GM21447 (cell line): Measurements from ENCODE around the gene SUGCT.
"Not testable (repeated sequence)": the region's sequence is repeated elsewhere in the genome, so short reads cannot be mapped to it uniquely, and the experiment has no call there.

Experiments
- ATAC-seq: cut with Tn5 transposase; IDR thresholded peaks from one replicate; pipeline ENCODE4 v1.9.1; 2021; ENCODE audit not compliant: unreplicated experiment

SUGCT gene

DNA sequence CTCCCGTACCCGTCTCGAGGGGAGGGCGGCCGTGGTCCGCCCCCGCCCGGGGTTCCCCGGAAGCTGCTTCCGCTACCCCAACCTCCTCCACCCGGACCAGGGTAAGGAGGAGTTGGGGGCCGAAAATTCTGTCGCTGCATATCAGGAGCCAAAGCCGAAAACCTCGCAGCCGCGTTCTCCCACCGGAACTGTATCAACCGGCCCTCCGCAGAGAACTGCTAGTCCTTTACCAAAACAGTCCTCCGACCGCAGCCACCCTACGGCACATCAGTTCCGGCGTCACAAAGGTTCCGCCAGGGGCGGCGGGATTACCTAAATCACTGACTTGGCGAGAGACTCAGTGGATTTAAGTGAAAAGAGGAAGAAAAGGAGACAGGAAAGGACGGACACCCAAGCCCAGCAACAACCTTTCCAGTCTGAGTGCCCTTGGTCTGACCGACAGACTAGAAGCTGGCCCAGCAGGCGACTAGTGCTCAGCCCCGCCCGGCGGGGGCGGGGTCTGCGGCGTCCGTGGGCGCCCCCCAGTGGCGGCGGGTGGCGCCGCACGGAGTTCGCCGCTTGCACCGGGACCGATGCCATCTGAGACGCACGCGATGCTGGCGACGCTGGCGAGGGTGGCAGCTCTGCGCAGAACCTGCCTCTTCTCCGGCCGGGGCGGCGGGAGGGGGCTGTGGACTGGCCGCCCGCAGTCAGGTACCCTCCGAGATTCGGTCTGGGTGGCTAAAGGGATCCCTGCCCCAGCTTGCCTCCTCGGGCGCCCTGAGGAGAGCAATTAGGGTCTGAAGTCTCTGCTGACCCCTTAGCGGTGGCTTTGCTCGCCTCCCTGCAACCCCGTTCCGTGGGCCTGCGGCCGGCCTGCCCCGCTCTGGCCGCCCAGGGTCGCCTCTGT, at the start of gene SUGCT, which contains the start of gene MPLKIP:
Gene SUGCT (plus strand): TSS at position 578 of the 889 bp plus-strand sequence.
Gene MPLKIP (minus strand): TSS at position 195 of the 889 bp plus-strand sequence. CDS start 55 bp downstream, at position 140.
- ATAC-seq: peak; percentile 88

DNA sequence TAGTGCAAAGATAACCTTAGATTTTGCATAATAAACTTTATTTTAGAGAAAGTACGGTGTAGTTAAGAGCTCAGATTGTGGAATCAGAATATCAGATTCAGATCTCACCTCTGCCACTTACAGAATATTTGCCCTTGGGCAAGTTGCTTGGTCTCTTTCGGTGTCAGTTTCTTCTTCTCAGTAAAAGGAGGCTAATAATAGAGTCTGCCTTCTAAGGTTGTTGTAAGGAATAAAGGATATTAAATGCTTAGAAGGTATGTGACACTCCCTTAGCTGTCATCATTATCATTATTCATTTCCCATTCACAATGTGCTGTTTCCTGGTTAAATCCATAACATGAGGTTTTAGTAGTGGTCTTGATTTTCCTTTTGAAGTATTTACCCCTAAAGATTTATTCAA, 42.6 kb upstream of the SUGCT start:
- ATAC-seq: no peak

DNA sequence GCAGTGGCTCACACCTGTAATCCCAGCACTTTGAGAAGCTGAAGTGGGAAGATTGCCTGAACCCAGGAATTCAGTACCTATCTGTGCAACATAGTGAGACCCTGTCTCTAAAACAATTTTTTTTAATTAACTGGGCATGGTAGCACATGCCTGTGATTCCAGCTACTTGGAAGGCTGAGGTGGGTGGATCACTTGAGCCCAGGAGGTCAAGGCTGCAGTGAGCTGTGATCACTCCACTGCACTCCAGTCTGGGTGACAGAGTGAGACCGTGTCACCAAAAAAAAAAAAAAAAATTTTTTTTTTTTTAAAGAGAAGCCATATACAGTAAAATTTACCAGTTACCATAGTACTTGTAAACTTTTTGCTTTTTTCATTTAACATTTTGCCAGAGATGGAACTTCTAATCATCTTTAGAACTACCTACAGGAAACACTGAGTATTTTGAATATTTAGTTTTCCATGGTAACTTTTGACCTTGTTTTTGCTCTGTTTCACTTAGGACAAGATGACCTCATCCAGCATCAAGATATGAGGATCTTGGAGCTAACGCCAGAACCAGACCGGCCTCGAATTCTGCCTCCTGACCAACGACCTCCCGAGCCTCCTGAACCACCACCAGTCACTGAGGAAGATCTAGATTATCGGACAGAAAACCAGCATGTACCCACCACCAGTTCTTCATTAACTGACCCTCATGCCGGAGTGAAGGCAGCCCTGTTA, 41.0 kb upstream of the SUGCT start:
- no peak for ATAC-seq

DNA sequence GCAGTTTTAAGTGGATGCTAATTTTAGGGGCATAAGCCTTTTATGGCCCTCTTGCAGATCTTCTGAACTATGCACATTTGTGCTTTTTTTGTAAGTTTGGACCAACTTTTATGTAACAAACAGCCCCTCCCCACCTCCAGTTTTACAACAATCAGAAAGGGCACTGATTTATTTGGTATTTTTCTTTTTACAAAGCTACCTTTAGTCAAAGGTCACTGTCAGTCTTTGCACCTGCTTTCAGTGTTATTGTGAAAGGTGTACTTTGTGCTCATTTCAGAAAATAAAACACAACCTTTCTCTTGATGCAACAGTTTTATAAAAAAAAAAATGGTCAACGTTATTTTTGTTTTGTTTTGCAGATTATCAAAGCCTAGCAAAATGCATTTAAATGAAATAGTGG, 39.6 kb upstream of the SUGCT start:
- no peak for ATAC-seq

DNA sequence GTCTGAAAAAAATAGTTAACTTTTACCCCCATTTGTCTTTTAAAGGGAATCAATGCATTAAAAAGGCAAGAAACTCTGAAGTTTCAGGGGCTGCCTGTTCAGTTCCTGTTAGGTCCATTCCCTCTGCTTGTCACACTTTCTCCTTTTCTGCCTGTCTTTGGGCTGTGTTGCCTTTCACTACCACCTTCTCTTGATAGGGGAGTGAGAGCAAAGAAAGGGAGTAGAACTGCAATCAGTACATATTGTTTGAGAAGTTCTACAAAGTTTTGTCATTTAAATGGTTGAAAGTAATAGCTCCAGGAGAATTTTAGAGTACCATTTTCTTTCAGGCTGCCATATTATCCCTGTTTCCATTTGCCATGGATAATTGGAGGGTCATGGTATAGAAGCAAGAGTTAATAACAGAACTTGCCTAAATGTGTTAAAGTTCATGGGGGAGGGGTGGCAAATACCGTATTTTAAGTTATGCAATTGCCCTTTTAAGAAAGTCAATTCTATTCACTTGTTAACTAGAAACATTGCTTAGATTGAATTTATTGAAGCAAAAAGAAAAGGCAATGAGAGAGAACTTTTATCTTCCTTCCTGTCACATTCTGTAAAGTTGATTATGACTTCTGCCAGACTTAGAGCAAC, 39.0 kb upstream of the SUGCT start:
- ATAC-seq: no peak

DNA sequence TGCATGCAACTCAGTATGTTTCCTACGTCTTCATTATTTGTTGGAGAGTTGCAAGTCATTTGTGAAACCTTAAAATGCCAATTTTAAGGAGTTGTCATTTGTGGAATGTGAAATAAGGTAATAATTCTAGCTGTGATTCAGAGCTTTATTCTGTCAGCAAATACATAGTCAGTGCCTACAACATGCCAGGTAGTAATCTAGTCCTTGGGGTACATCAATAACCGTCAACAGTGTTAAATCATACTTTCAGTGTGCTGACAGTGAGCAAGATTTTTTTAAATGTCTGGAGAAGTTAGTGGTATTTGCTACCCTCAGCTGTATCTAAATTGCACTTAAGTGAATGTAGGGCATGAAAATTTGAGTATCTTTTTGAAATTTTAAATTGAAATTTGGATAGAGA, 37.1 kb upstream of the SUGCT start:
- no peak for ATAC-seq

DNA sequence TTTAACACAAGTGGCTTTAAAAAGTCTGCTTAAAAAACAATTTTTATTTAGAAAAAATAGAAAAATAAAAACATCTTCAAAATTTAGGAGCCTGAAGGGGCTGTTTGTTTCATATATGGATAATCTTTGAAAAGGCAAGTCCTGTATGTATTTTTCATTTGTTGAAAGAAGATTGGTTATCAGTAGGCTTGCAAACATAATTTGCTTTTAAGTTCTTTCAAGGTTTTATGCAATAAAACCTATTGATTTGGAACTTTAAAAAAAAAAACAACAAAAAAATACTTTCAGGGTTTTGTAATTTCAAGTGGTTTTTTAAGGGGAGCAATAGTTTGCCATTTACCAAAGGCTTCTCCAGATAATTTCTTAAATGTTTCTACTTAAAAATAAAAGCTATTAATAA, 36.0 kb upstream of the SUGCT start:
- ATAC-seq: no peak

DNA sequence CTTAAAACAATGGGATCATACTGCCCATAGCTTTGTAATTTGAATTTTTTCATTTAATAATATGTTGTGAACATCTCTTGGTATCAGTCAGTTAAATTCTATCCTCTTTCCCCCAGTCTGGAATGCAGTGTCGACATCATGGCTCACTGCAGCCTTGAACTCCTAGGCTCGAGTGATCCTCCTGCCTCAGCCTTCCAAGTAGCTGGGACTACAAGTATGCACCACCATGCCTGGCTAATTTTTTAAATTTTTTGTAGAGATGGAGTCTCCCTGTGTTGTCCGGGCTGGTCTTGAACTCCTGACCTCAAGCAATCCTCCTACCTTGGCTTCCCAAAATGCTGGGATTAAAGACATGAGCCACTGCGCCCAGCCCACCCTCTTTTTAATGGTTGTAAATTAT, 35.0 kb upstream of the SUGCT start:
- no peak for ATAC-seq

DNA sequence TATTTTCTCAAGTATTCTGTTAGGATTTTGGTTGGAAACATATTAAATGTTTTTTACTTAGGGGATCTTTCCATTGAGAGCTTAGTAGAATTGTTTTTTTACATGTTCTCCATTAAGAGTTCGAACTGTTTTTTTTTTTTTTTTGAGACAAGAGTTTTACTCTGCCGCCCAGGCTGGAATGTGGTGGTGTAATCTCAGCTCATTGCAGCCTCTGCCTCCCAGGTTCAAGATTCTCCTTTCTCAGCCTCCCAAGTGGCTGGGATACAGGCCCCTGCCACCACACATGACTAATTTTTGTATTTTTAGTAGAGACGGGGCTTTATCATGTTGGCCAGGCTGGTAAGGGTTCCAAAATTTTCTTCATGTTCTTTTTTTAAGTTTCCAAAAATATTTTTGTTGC, 33.6 kb upstream of the SUGCT start:
- no peak for ATAC-seq

DNA sequence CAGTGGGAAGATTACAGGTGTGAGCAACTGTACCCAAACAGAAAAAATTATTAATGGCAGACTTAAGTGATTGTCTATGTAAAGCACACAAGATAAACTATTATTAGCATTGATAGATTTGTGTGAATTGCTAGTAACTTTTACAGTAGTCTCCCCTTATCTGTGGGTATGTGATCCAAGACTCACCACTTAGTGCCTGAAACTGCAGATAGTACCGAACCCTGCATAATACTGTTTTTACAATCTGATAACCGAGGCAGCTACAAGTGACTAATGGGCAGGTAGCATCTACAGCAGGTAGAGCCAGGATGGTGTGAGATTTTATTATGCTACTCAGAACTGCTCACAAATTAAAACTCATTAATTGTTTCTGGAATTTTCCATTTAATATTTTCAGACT, 31.9 kb upstream of the SUGCT start:
- no peak for ATAC-seq

DNA sequence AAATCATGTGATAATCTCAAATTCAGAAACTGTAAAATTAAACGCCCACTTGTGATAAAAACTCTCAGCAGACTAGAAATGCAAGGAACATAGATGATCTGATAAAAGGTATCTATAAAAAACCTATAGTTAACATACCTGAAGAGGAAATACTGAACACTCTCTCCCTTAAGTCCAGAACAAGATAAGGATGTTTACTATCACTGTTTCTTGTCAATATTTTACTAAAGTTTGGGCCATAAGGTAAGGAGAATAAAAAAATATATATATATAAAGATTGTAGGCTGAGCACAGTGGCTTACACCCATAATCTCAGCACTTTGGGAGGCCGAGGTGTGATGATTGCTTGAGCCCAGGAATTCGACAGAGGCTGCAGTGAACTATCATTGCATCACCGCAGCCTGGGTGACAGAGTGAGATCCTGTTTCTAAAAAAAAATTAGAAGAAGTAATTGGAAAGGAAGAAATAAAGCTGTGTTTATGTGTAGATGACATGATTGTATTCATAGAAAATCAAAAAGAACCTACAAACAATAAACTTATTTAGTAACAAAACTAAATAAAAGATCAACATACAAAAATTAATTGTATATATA, 28.8 kb upstream of the SUGCT start:
- ATAC-seq: no peak

DNA sequence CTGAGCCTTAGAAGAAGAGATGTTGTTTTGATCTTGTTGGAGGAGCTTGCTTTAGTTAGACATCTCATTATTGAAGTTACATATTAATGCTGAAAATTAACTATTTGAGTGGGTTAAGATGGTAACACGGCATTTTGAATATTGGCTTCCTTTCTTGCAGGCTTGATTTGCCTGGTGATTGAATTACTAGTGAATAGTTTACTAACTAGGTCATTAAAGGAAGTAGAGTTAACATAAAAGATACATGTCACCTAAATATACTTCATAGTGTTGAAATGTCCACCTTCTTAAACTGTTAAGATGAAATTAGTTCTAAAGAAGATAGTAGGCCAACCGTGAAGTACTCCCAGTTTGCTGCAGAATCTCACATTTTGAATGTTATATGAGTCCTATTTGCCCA, 18.9 kb upstream of the SUGCT start:
- ATAC-seq: no peak

DNA sequence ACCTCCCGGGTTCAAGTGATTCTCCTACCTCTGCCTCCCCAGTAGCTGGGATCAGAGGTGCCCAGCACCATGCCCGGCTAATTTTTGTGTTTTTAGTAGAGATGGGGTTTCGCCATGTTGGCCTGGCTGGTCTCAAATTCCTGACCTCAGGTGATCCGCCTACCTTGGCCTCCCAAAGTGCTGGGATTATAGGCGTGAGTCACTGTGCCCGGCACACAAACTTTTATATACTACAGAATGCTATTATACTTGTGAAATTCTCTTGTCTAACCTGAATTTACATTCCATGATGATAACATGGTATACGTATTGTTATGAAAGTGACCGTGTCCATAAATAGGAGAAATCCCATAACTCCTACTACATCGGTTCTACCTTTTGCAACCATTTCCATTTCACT, 17.6 kb upstream of the SUGCT start:
- ATAC-seq: not testable (repeated sequence)

DNA sequence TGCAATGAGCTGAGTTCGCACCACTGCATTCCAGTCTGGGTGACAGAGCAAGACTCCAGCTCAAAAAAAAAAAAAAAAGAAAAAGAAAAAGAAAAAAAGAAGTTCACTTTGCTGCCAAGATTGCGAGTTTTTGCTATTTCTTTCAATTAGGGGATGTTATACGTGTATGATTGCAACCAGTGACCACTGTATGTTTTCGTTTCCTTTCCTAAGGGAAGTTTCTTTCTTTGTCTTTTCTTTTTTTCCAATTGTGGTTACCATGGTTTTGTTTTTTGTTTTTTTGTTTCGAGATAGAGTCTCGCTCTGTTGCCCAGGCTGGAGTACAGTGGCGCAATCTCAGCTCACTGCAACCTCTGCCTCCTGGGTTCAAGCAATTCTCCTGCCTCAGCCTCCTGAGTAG, 16.6 kb upstream of the SUGCT start:
- ATAC-seq: not testable (repeated sequence)

DNA sequence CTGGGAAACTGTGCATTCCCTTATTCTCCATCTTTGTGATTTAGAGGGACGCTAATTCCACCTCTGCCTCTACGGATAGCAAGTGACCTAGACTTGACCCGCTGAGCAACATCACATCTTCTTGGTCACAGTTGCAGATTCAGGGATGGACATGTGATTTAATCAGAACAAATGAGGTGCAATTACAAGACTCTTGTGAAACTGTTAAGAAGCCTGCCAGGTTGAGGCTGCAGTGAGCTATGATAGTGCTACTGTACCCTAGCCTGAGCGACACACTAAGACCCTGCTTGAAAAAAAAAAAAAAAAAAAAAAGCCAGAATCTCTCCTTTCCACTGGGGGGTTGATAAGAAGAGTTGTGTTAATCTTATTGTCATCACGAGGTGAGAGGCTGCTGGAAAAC, 14.8 kb upstream of the SUGCT start:
- no peak for ATAC-seq

DNA sequence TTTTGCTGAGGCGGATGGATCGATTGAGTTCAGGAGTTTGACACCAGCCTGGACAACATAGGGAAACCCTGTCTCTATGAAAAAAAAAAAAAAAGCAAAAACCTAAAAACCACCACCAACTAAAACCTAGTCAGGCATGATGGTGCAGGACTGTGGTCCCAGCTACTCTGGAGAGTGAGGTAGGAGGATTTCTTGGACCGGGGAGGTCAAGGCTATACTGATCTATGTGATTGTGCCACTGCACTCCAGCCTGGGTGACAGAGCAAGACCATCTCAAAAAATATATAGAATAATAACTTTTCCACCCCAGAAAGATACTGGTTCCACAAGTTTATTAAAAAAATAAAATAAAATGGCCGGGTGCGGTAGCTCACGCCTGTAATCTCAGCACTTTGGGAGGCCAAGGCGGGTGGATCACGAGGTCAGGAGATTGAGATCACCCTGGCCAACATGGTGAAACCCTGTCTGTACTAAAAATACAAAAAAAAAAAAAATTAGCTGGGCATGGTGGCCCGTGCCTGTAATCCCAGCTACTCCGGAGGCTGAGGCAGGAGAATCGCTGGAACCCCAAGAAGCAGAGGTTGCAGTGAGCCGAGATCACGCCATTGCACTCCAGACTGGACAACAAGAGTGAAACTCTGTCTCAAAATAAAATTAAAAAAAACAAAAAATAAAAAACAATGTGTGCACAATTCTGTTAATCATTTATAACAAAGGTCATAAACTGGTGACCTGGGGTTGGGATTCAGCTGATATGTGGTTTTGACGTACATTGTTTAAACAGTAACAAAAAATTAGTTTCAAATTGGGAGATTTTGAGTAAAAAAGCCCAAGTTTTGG, 12.5 kb upstream of the SUGCT start:
- ATAC-seq: not testable (repeated sequence)

DNA sequence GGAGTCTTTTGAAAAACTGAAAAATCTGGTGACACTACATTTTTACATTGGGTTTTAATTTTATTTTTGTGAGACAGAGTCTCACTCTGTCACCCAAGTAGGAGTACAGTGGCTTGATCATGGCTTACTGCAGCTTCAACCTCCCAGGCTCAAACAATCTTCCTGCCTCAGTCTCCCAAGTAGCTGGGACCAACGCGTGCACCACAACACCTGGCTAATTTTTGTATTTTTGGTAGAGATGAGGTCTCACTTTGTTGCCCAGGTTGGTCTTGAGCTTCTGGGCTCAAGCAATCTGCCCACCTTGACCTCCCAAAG, 11.9 kb upstream of the SUGCT start:
- ATAC-seq: no peak

DNA sequence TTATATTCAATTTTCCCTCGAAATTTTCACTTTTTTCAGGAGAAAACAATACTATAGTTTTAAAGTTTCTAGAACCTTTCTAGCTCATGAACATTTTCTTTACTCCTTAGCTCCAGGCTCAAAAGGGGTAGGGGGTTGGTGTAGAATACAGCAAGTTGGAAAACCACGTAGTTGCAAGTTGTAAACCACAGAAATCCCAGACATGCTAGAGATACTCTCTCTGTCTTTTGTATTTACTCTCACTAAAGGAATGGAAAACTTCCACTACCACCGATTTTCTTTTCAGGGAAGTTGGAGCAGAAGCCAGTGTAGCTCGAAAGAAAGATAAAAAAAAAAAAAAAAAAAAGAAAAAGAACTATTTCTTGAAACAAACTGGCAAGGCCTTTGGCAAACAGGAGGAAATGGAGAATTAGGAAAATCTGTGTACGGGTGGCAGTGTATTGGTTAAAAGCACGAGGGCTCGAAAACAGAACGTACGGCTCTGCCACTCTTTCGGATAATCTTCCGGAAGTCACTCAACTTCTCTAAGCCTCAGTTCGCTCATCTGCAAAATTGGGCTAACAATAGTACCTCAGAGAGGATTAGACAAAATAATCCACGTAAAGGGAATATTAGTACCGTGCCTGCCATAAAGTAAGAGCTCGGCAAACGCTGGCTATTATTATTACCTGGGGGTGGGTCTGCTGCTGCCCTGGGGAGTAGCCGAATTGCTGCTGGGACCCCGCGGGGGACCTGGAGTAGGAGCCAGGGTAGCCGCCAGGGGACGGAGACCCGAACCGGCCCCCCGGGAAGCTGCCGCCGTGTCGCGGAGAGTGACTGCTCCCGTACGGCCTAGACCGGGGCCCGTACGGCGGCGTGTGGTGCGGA, 1.0 kb upstream of the SUGCT start:
- peak; percentile 53 for ATAC-seq

DNA sequence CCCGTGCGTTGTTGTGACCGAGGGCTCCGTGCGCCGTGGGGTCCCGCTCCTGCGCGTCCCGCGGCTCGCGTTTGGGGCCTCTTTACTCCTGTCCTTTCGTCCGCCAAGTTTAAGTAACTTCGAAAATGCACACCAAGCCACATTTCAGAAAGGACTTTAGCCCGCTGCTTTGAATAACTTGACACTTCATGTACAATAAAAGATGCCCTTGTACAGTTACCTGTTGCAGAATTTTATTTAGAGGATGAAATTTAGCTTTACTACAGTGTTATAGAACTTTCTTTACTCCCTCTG, 459 bp downstream of the SUGCT start:
- ATAC-seq: no peak

DNA sequence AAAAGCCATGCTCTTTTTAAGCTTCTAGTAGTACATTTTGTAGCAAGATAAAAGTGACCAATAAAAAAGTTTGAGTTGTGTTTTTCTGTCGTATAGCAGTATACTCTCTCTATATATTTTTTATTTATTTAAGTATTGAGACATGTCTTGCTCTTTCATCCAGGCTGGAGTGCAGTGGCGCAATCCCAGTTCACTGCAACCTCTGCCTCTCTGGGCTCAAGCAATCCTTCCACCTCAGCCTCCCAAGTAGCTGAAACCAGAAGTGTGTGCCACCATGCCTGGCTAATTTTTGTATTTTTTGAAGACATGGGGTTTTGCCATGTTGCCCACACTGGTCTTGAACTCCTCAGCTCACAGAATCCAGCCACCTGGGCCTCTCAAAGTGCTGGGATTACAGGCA, 2.8 kb downstream of the SUGCT start:
- no peak for ATAC-seq
